NCI-H345 (cell line): ENCODE data around the gene MORC1.

Experiments
- DNase-seq: peaks from one replicate; lab custom pipeline; 2025; lab: John Stamatoyannopoulos, UW

MORC1 gene

DNA sequence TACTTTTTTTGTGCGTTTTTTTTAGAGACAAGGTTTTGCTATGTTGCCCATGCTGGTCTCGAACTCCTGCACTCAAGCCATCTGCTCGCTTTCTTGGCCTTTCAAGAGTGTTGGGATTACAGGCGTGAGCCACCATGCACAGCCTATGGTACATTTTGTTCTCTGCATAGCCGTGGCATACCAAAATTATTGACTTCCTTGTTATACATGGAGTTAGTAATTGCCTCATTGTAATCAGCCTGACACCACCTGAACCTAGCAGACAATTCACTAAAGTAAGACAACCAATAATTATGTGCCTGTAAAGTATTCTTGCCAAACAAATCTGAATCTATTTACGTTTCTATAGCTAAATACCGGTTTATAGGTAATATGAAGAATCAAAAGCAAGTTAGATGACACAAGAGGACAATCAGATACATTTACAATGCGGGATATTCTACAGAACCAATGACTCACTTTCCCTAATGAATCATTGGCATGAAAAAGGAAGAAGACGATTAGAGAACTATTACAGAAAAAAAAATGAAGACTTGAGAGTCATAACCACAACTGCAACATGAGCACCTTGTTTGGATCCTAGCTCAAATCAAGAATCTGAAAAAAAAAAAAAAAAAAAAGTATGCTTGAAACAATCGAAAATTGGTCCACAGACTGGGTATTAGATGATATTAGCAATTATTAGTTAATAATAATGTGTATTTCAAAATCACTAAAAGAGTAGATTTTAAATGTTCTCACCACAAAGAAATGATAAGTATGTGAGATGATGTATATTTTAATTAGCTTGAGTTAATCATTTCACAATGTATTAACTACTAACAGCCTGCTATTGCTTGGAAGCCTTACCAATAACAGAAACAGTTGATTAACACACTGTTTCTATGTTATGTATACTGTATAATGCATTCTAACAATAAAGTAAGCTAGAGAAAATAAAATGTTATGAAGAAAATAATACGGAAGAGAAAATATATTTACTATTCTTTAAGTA lies 171.3 kb downstream of the MORC1 start:
- no peak for DNase-seq

DNA sequence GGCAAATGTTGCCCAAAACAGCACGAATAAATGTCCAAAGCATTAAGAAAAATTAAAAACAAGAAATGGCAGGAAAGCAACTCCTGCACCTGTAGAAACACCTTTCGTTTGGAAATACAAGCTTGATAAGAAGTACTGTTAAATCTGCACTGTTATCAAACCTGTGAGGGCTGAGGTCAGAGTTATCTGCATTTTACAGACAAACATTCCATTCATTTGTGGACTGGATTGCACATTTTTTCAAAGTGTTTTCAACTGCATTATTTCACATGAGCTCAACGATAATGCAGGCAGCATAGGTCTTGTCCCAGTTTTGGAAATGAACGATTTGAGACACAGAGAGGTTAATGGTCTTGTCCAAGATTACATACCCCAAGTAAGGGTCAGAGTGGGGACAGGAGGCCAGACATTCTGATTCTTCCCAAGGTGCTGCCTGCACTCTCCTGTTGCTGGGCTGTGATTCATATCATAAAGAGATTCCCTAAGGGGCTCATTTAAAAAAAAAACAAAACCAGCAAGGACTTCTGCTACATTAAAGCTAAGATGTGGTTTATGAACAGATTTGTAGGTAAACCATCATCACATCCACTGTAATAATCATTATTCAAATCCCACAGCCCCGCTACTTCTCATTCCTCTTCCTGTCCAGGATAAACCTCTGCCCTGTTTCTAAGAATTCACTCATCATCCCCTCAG lies 177.2 kb downstream of the MORC1 start:
- DNase-seq = no peak

DNA sequence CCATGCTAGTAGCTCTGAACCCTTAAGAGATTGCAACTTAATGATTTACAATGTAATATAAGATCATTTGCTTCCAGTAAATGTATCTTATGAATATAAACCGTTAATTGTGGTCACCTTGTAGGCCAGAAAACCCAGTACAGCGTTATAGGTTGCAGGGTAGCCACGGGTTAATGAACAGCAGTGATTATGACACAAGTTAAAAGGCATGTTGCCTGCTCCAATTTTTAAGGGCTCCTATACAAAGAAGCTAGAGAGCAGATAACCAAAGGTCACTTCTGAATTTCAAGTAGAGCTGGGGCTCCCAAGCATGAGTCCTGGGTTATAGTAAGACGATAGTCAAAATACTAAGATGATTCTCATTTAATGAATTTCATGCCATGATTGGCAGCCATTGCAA lies 177.8 kb downstream of the MORC1 start:
- DNase-seq = no peak

DNA sequence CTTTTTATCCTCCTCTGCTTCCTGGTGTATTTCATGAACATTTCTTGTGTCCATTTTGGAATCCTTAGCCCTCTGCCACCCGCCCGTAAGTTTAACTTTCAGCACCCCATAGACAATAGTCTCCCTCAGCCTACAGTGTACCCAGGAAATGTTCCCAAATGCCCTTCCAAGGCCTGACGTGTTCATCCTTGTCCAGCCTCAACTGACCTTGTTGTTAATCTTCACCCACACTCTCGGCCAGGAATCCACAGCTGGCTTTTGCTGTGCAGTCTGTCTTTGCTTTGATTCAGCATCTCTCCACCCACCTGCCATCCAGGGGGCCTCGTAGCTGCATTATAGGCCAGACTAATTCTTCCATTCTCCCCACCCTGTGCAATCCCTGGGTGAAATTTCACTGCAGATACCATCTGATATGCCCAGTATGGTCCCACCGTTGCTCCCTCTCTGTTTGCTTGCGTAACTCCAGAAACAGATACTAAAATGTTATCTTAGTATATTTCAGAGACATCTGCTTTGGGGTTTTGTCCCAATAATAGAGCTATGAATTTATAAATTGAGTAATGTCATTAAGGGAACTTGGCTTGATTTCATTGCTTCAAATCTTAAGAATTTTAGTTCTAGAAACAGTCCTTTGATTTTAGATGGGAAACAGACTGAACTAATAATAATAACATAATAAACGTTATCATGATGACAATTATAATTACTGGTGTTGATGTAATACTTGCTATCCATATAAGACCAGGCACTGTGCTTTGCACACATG lies 180.8 kb downstream of the MORC1 start:
- no peak for DNase-seq

DNA sequence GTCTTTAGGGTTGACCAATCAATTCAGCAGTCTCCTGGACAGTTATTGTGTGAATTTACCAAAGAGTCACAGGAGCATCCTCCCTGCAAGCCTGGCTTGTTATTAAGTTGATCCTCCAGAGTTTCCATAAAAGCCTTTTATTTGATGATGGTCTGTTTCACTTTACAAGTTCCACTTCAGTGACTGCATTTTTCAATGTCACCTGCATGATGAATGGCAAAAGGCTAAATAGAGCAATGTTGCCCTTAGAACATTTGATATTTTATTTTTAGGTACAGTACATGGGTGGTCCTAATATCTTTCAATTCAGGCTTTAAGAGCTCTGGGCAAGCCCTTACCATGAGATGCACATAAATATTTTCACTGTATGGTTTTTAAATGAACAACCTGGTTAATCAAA lies 186.9 kb downstream of the MORC1 start:
- no peak for DNase-seq

DNA sequence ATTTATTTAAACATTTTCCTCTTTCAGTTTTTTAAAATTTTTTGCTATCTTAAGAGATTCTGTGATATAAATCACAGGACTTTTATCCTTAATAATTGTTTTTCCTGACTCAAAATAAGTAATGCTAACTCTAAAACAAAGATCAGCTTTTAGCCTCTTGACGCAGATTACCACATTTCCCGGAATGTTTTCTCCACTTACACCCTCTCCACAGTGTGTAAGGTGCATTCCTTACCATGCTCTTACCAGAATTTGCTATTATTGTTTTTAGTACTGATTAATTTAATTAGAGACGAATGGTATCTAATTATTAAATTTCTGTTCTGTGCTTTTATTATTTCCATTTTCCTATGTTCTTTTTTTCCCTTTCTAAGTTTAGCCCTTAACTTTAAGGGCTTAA lies 199.1 kb downstream of the MORC1 start:
- no peak for DNase-seq

DNA sequence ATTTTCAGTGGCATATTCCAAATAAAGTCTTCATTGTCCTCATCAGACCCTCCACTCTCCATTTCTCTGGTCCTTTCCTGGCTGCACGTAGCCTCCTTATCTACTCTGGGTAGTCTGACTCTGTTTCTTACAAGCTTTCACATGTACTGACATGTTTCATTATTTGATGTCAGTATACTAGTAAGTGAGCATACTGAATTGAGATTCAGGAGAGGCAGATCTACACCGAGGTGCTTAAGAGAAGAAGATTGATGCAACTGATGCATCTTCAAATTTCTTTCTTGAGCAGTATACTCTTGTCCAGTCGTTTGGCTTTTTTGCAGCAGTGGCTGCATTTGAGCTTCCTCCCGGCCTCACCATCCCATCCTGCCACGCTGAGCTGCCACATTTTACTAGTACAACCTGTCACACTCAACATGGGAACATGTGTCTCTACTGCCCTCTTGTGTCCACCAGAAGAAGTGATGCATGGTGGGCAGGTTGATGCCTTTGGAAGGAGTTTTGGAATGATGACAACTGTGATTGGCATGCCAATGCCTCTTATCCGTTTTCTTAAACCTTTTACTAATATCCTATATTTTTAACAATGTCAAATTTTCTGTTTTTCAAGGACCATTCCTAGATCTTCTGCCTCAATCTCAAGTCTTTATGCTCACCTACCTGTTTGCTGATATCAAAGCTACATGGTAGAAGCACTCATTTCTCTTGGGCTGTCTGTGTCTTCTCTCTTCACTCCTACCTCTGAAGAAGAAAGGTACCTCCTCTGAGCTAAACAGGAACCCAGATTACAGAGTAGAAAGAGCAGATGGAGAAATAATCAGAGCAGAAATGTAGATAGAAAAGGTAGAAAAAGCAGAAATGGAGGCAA lies 202.9 kb downstream of the MORC1 start:
- DNase-seq = peak; percentile 48

DNA sequence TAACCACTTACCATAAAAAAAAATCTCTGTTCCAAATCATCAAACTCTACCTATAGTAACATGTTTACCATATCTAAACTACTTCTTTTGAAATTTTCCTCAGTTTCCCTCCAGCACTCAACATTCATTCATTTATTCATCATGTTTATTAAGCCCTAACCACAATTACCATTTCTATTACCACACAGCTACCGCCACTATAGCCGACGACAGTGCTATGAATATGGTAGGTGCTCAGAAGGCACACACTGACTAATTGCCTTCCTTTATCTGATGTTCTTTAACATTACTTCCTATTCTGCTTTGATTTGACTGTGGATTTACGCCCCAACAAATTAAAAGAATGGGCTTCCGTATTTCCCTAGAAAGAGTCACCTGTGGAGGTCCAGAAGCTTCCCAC lies 208.1 kb downstream of the MORC1 start:
- DNase-seq = no peak
